Cardiac fibroblast (primary cell): ENCODE results near the gene KLK5.

Experiments
- DNase-seq, 2 donors: peaks; one replicate each; pipeline versions ENCODE4 v3.0.0 to v3.0.0-alpha.2; 2010; ENCODE audit warnings: low read depth in 2 of 2
- H3K4me3 ChIP-seq, 2 donors: replicated peaks in 1 of 2; 1 replicate in 1 of 2; 2 replicates in 1 of 2; pipeline ENCODE4 v1.5.1; 2011; ENCODE audit warnings: low read depth in 2 of 2, low read length in 2 of 2, mild to moderate bottlenecking in 2 of 2, moderate library complexity in 1 of 2
- TF ChIP-seq, protein P1 (sequence below): IDR thresholded peaks from one replicate; pipeline ENCODE4 v1.5.1; 2011; ENCODE audit warnings: low read depth, mild to moderate bottlenecking, low read length, inconsistent platforms

Gene KLK5

DNA sequence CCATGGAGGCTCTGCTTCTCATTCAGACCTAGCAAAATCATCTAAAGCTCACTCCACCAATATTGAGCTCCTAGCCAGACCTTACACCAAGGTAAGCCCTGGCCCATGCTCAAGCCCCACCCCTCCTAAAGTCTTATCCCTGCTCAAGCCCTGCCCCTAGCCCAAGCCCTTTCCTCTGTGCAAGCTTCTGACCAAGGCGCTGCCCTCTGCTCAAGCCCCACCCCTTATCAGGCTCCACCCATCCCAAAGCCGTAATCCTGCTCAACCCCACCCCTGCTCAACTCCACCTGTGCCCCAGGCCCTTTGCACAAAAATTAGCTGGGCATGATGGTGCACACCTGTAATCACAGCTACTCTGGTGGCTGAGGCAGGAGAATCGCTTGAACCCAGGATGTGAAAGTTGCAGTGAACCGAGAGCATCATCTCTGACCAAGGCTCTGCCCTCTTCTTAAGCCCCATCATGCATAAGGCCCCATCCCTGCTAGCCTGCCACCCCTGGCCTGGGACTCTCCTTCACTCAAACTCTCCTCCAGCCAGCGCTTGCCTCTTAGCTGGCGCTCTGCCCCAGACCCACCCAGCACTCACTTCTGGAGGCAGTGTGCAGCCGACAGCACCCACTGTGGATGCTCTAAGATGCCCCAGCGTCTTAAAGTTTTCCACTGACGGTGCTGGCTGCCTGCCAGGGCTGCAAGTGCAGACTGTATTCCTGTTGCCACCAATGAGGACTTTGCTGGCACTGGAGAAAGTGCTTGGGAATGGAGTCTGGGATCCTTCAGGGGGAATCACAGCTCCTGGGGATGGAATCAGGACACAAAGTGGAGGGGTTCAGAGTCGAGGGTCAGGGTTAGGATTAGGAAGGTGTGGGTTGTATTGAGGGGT is 58.1 kb downstream of the KLK5 start:
- H3K4me3 ChIP-seq: no peak overlapping the region
- TF ChIP-seq, protein P1, sequence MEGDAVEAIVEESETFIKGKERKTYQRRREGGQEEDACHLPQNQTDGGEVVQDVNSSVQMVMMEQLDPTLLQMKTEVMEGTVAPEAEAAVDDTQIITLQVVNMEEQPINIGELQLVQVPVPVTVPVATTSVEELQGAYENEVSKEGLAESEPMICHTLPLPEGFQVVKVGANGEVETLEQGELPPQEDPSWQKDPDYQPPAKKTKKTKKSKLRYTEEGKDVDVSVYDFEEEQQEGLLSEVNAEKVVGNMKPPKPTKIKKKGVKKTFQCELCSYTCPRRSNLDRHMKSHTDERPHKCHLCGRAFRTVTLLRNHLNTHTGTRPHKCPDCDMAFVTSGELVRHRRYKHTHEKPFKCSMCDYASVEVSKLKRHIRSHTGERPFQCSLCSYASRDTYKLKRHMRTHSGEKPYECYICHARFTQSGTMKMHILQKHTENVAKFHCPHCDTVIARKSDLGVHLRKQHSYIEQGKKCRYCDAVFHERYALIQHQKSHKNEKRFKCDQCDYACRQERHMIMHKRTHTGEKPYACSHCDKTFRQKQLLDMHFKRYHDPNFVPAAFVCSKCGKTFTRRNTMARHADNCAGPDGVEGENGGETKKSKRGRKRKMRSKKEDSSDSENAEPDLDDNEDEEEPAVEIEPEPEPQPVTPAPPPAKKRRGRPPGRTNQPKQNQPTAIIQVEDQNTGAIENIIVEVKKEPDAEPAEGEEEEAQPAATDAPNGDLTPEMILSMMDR: no peak
- no peak for DNase-seq
